Stimulated activated CD8-positive, alpha-beta memory T cell treated with anti-CD3 and anti-CD28 coated beads, Interleukin-15, amount 100 ng/mL, for 24 hours (primary cell): ENCODE data around the gene C6orf62.
"Not testable (repeated sequence)": the region's sequence is repeated elsewhere in the genome, so short reads cannot be mapped to it uniquely, and the experiment has no call there.

Source experiments
- DNase-seq: peaks from one replicate; pipeline ENCODE4 v3.0.0-alpha.2; 2020; ENCODE audit warnings: low read depth

The C6orf62 gene

DNA sequence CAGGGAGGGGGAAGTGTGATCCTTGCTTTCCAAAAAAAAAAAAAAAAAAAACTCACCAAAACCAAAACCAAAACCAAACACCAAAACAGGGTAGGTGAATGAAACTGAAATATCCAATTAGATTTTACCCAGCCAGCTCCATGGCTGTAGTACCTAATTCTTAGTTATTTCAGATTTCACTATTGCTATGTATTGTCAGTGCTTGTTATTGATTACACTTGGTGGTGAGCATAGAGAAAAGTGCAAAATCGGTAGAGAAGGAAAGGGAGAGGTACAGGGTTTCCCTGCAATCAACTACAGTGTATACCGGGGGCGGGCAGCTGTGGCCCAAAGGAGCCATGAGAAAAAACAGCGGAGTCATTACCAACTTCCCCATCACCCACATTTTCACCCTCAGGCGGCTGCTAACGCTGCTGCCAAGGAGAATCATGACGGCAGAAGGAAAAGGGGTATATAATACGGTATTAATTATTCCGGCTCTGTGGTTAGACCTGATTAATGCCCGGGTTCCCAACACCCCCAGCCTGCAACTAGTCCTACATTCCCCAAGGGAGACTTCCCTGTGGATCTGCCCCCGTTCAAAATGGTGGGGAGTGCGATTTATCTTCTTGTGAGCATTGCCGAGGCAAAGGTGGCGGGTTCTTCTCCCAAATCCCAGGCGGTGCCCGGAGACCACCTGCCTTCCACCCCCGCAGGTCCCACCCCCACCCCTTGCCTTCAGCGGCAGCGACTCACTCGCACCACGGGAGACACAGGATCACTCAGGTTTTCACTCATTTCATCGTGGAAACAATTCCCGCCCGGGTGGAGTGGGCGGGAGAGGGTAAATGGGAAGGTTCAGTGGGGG, at the start of gene C6orf62:
TSS of gene C6orf62 (minus strand) at position 30 of the 847 bp plus-strand sequence. CDS start 486 bp downstream, outside the sequence.
- DNase-seq: peak; percentile 25

- no peak for DNase-seq
Observed at GRCh38 chr6:24768361-24768760, 49.4 kb upstream of the C6orf62 start.

- no peak for DNase-seq
Observed at GRCh38 chr6:24766680-24767462, 47.9 kb upstream of the C6orf62 start.

DNA sequence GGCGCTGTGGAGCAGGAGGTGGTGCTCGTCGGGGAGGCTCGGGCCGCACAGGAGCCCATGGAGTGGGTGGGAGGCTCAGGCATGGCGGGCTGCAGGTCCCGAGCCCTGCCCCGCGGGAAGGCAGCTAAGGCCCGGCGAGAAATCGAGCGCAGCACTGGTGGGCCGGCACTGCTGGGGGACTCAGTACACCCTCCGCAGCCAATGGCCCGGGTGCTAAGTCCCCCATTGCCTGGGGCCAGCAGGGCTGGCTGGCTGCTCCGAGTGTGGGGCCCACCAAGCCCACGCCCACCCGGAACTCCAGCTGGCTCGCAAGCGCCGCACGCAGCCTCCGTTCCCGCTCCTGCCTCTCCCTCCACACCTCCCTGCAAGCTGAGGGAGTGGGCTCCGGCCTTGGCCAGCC, 47.0 kb upstream of the C6orf62 start:
- not testable (repeated sequence) for DNase-seq

DNA sequence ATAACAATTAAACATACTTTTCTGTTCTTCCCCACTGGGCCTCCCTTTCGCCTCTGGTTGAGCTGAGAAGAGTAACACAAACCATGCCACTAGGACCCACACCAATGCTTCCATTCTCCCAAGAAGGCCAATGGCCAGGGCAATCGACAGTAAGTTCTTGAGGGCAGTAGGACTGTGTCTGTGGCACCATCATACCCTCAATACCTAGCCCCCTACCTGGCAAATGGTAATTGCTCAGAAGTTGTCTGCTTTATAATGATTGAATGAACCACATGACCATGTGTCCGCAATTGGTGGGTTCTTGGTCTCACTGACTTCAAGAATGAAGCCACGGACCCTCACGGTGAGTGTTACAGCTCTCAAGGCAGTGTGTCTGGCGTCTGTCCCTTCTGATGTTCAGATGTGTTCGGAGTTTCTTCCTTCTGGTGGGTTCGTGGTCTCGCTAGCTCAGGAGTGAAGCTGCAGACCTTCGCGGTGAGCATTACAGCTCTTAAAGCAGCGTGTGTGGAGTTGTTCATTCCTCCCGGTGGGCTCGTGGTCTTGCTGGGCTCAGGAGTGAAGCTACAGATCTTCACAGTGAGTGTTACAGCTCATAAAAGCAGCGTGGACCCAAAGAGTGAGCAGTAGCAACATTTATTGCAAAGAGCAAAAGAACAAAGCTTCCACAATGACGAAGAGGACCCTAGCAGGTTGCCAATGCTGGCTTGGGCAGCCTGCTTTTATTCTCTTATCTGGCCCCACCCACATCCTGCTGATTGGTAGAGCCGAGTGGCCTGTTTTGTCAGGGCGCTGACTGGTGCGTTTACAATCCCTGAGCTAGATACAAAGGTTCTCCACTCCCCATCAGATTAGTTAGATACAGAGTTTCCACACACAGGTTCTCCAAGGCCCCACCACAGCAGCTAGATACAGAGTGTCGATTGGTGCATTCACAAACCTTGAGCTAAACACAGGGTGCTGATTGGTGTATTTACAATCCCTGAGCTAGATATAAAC, 46.2 kb upstream of the C6orf62 start:
- DNase-seq: not testable (repeated sequence)

DNA sequence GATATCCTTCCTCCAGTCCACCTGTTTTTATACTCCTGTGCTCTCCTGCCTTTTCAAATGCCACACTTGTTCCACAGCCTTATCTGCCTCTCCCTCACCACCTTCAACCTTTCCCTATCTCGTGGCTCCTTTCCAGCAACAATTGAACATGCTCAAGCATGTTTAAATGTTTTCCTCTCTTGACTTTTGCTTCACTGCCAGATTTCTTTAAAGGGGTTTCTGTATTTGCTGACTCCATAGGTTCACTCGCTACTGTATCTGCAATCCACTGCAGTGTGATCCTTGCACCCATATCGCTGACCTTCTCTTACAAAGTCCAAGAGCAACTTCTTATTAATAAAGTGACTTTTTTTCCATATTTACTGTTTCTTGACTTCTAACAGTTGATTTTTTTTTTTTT, 44.6 kb upstream of the C6orf62 start:
- no peak for DNase-seq

DNA sequence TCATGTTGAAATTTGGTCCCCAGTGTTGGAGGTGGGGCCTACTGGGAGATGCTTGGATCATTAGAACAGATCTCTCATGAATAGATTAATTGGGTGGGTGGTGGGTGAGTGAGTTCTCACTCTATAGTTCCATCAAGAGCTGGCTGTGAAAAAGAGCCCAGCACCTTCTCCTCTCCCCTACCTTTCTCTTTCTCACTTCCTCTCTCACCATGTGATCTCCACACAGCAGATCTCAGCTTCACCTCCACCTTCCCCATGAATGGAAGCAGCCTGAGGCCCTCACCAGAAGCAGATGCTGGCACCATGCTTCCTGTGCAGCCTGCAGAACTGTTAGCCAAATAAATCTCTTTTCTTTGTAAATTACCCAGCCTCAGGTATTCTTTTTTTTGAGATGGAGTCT, 42.9 kb upstream of the C6orf62 start:
- DNase-seq: no peak

GRCh38 chr6:24761193-24761835, 42.4 kb upstream of the C6orf62 start:
- DNase-seq: no peak

GRCh38 chr6:24760210-24760609, 41.3 kb upstream of the C6orf62 start:
- no peak for DNase-seq

GRCh38 chr6:24759718-24760117, 40.8 kb upstream of the C6orf62 start:
- DNase-seq: no peak

- no peak for DNase-seq
Observed at GRCh38 chr6:24757611-24758010, 38.7 kb upstream of the C6orf62 start.

DNA sequence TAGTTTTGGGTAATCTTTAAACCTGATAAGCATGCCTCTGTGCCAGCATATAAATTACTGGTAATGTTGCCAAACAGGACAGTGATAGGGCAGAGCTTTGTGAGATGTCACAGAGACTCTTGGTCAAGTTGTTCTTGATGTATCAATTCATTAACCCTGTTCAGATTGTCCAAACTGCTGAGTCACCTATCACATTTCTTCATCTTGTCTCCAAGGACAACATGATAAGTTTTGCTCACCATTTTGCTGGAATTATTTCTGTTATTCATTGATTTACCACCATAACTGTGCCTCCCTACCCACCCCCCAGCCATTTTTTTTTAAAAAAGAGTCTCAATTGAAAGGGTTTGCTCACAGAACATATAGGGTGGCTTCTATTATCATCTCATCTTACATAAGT, 36.3 kb upstream of the C6orf62 start:
- DNase-seq: no peak

- not testable (repeated sequence) for DNase-seq
Observed at GRCh38 chr6:24754378-24754777, 35.4 kb upstream of the C6orf62 start.

DNA sequence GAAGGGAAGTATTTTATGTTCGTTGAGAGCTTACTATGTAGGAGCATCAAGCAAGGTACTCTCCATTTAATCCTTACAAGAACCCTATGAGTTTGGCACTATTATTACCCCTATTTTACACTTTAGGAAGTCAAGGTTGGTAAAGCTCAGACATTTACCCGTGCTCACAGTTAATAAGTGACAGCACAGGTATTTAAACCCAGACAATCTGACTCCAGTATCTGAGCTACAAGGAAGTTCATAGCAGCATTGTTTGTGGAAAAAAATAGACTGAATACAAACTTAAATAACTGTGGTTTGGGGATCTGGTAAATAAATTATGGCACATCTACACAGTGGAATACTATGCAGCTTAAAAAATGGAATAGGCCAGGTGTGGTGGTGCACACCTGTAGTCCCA, 34.6 kb upstream of the C6orf62 start:
- DNase-seq: no peak

- no peak for DNase-seq
Observed at GRCh38 chr6:24752917-24753492, 34.1 kb upstream of the C6orf62 start.

DNA sequence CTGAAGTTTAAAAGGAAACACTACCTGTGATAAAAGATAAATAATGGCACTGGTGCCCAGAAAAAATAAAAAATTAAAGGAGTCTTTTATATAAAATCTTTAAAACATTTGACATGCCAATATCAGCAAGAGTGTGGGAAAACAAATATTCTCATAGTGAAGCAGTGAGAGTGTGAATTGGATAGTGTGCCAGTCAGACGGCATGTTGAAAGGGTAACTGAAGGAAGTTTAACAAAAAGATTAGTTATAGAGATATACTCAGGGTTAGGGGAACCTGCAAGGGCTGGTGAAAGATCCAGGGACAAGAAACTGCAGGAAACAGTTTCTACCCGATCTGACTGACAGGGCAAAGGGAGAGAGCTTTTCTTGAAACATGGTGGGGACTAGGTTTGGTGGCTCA, 33.5 kb upstream of the C6orf62 start:
- no peak for DNase-seq

- DNase-seq: not testable (repeated sequence)
Observed at GRCh38 chr6:24750878-24751277, 31.9 kb upstream of the C6orf62 start.

- no peak for DNase-seq
Observed at GRCh38 chr6:24749297-24749696, 30.3 kb upstream of the C6orf62 start.

DNA sequence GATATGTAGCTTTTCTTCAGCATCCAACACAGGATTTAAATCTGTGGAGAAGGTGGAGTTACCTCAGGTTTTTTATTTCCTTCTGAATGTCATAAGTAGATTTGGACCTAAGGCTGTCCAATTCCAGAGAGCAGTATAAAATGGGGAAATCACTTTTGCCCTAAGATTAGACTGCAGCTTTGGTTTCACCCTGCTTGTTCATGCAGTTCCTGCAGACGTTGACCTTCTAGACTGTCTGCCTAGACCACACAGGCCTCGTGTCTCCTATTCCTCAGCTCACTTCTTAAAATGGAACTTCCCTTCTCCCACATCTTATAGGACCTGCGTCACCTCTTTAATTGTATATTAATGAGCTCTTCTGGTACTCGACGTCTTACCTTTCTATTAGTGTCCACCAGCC, 26.0 kb upstream of the C6orf62 start:
- no peak for DNase-seq

GRCh38 chr6:24743944-24744335, 25.0 kb upstream of the C6orf62 start:
- DNase-seq: no peak
